Measurements from ENCODE around the gene CACNG5. TPM values are rescaled to one million over a fixed set of nuclear protein-coding genes. Genes with fewer than 3 reads are reported as not detected.

The CACNG5 gene
- polyA plus RNA-seq, 1 donor from 2014 or later = not detected

- H3K79me2 ChIP-seq (replicated peaks; ENCODE audit: insufficient read depth, low read length) = no peaks in the 10 kb centered on the region
- H3K27ac ChIP-seq (ENCODE audit: low read length) = no peak overlapping the region
- peaks cover 2% of the 10 kb centered on the region for H3K27me3 ChIP-seq (ENCODE audit: insufficient read depth, low read depth, low read length)
- H3F3A ChIP-seq (ENCODE audit: insufficient read depth, low read length, poor library complexity, severe bottlenecking) = no peaks in the 10 kb centered on the region
- no peak overlapping the region for H3K9ac ChIP-seq (ENCODE audit: low read length)
- H3K4me2 ChIP-seq (ENCODE audit: low read length) = no peak overlapping the region
- TF ChIP-seq, protein P1, sequence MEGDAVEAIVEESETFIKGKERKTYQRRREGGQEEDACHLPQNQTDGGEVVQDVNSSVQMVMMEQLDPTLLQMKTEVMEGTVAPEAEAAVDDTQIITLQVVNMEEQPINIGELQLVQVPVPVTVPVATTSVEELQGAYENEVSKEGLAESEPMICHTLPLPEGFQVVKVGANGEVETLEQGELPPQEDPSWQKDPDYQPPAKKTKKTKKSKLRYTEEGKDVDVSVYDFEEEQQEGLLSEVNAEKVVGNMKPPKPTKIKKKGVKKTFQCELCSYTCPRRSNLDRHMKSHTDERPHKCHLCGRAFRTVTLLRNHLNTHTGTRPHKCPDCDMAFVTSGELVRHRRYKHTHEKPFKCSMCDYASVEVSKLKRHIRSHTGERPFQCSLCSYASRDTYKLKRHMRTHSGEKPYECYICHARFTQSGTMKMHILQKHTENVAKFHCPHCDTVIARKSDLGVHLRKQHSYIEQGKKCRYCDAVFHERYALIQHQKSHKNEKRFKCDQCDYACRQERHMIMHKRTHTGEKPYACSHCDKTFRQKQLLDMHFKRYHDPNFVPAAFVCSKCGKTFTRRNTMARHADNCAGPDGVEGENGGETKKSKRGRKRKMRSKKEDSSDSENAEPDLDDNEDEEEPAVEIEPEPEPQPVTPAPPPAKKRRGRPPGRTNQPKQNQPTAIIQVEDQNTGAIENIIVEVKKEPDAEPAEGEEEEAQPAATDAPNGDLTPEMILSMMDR (IDR thresholded peaks at IDR 0.05; ENCODE audit: poor library complexity, severe bottlenecking) = no peak
- no peak for TF ChIP-seq POLR2AphosphoS5 (IDR thresholded peaks at IDR 0.05)
- no peak for TF ChIP-seq EZH2 (IDR thresholded peaks at IDR 0.05; ENCODE audit: borderline replicate concordance, insufficient read depth, low read length, poor library complexity, severe bottlenecking)
- no peak for TF ChIP-seq SMC3 (conservative IDR thresholded peaks at IDR 0.05; ENCODE audit: poor library complexity)
- no peak for TF ChIP-seq EP300 (conservative IDR thresholded peaks at IDR 0.05; ENCODE audit: poor library complexity, severe bottlenecking)
- H3K4me3 ChIP-seq (ENCODE audit: low read length) = no peak overlapping the region
- H4K20me1 ChIP-seq (ENCODE audit: insufficient read depth) = no peaks in the 10 kb centered on the region
- no peak overlapping the region for H2AFZ ChIP-seq (ENCODE audit: low read depth, low read length)
- H3K9me2 ChIP-seq (ENCODE audit: insufficient read depth, low read length) = no peaks in the 10 kb centered on the region
- peaks cover 6% of the 10 kb centered on the region for H3K9me3 ChIP-seq (ENCODE audit: low read length)
- H3K36me3 ChIP-seq (ENCODE audit: insufficient read depth, low read length) = no peaks in the 10 kb centered on the region
These were observed 6.8 kb downstream of the CACNG5 start for GRCh38 chr17:66841744-66842143.

GRCh38 chr17:66842505-66842904, 7.6 kb downstream of the CACNG5 start:
- Histone ChIP-seq H4K20me1 (ENCODE audit: insufficient read depth) (no peaks in the 10 kb centered on the region), H3K36me3 (ENCODE audit: insufficient read depth, low read length) (no peaks in the 10 kb centered on the region), H2AFZ (ENCODE audit: low read depth, low read length) (no peak overlapping the region), H3K9ac (ENCODE audit: low read length) (no peak overlapping the region), H3K27ac (ENCODE audit: low read length) (no peak overlapping the region), H3F3A (ENCODE audit: insufficient read depth, low read length, poor library complexity, severe bottlenecking) (no peaks in the 10 kb centered on the region), H3K27me3 (ENCODE audit: insufficient read depth, low read depth, low read length) (no peaks in the 10 kb centered on the region), H3K79me2 (replicated peaks; ENCODE audit: insufficient read depth, low read length) (no peaks in the 10 kb centered on the region), H3K9me2 (ENCODE audit: insufficient read depth, low read length) (no peaks in the 10 kb centered on the region), H3K4me3 (ENCODE audit: low read length) (no peak overlapping the region), H3K4me2 (ENCODE audit: low read length) (no peak overlapping the region), H3K9me3 (ENCODE audit: low read length) (peaks cover 7% of the 10 kb centered on the region)
- TF ChIP-seq EP300 (conservative IDR thresholded peaks at IDR 0.05; ENCODE audit: poor library complexity, severe bottlenecking) (no peak), RAD21 (conservative IDR thresholded peaks at IDR 0.05) (no peak), MXI1 (conservative IDR thresholded peaks at IDR 0.05; ENCODE audit: poor library complexity, severe bottlenecking) (no peak), SMC3 (conservative IDR thresholded peaks at IDR 0.05; ENCODE audit: poor library complexity) (no peak), EZH2 (IDR thresholded peaks at IDR 0.05; ENCODE audit: borderline replicate concordance, insufficient read depth, low read length, poor library complexity, severe bottlenecking) (no peak), POLR2AphosphoS5 (IDR thresholded peaks at IDR 0.05) (no peak), TAF1 (IDR thresholded peaks at IDR 0.05; ENCODE audit: low read depth) (no peak)
- TF ChIP-seq, protein P1 (IDR thresholded peaks at IDR 0.05; ENCODE audit: poor library complexity, severe bottlenecking) = no peak
- TF ChIP-seq, protein P2, sequence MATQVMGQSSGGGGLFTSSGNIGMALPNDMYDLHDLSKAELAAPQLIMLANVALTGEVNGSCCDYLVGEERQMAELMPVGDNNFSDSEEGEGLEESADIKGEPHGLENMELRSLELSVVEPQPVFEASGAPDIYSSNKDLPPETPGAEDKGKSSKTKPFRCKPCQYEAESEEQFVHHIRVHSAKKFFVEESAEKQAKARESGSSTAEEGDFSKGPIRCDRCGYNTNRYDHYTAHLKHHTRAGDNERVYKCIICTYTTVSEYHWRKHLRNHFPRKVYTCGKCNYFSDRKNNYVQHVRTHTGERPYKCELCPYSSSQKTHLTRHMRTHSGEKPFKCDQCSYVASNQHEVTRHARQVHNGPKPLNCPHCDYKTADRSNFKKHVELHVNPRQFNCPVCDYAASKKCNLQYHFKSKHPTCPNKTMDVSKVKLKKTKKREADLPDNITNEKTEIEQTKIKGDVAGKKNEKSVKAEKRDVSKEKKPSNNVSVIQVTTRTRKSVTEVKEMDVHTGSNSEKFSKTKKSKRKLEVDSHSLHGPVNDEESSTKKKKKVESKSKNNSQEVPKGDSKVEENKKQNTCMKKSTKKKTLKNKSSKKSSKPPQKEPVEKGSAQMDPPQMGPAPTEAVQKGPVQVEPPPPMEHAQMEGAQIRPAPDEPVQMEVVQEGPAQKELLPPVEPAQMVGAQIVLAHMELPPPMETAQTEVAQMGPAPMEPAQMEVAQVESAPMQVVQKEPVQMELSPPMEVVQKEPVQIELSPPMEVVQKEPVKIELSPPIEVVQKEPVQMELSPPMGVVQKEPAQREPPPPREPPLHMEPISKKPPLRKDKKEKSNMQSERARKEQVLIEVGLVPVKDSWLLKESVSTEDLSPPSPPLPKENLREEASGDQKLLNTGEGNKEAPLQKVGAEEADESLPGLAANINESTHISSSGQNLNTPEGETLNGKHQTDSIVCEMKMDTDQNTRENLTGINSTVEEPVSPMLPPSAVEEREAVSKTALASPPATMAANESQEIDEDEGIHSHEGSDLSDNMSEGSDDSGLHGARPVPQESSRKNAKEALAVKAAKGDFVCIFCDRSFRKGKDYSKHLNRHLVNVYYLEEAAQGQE (IDR thresholded peaks at IDR 0.05; ENCODE audit: borderline replicate concordance) = no peak

Data from neural cell (in vitro differentiated cells).